H9 (cell line): Measurements from ENCODE around the gene CROCC. TPM values are rescaled to one million over a fixed set of nuclear protein-coding genes. Genes with fewer than 3 reads are reported as not detected.

Experiments
- DNase-seq: peaks from one replicate; pipeline ENCODE4 v3.0.0-alpha.2; 2017
- H2AFZ ChIP-seq: one replicate; pipeline ENCODE4 v1.6.1; 2013; ENCODE audit warnings: mild to moderate bottlenecking, low read length, control low read depth, moderate library complexity
- H2AK5ac ChIP-seq: 2 replicates; pipeline ENCODE4 v1.6.1; 2013; ENCODE audit warnings: low read length, control low read depth, mixed read lengths; ENCODE audit not compliant: insufficient read length
- H2BK120ac ChIP-seq: one replicate; pipeline ENCODE4 v1.6.1; 2013; ENCODE audit warnings: low read depth, mild to moderate bottlenecking, low read length, control low read depth, inconsistent platforms; ENCODE audit not compliant: poor library complexity, severe bottlenecking
- H2BK12ac ChIP-seq: 2 replicates; pipeline ENCODE4 v1.6.1; 2013; ENCODE audit warnings: low read length, control low read depth, mixed read lengths, low read depth; ENCODE audit not compliant: insufficient read length
- H2BK15ac ChIP-seq: 2 replicates; pipeline ENCODE4 v1.6.1; 2013; ENCODE audit warnings: low read depth, low read length, control low read depth
- H2BK20ac ChIP-seq: one replicate; pipeline ENCODE4 v1.6.1; 2013; ENCODE audit warnings: low read depth, mild to moderate bottlenecking, low read length, control low read depth, inconsistent platforms; ENCODE audit not compliant: poor library complexity, severe bottlenecking
- H2BK5ac ChIP-seq: 2 replicates; pipeline ENCODE4 v1.6.1; 2013; ENCODE audit warnings: low read length, control low read depth, mixed read lengths; ENCODE audit not compliant: insufficient read length
- H3K14ac ChIP-seq: 2 replicates; pipeline ENCODE4 v1.6.1; 2013; ENCODE audit warnings: low read length, control low read depth; ENCODE audit not compliant: insufficient read depth
- H3K18ac ChIP-seq: 2 replicates; pipeline ENCODE4 v1.6.1; 2013; ENCODE audit warnings: low read depth, mild to moderate bottlenecking, mixed read lengths, low read length, control low read depth; ENCODE audit not compliant: insufficient read length
- H3K23ac ChIP-seq: 2 replicates; pipeline ENCODE4 v1.6.1; 2013; ENCODE audit warnings: low read length, control low read depth, mixed read lengths, low read depth; ENCODE audit not compliant: insufficient read length
- H3K23me2 ChIP-seq: 2 replicates; pipeline ENCODE4 v1.6.1; 2013; ENCODE audit warnings: low read depth, mild to moderate bottlenecking, mixed read lengths, low read length, control low read depth; ENCODE audit not compliant: insufficient read length, poor library complexity, severe bottlenecking
- H3K27ac ChIP-seq: 2 replicates; pipeline ENCODE4 v1.5.1; 2013; ENCODE audit warnings: low read length, control low read depth, mixed read lengths, low read depth; ENCODE audit not compliant: insufficient read length
- H3K27me3 ChIP-seq: 2 replicates; pipeline ENCODE4 v1.6.1; 2013; ENCODE audit warnings: low read length, control low read depth, inconsistent platforms; ENCODE audit not compliant: insufficient read depth
- H3K4ac ChIP-seq: 2 replicates; pipeline ENCODE4 v1.6.1; 2013; ENCODE audit warnings: low read depth, mild to moderate bottlenecking, control low read depth, inconsistent platforms, low read length, moderate library complexity
- H3K4me1 ChIP-seq: 2 replicates; pipeline ENCODE4 v1.6.1; 2013; ENCODE audit warnings: low read length, control low read depth, inconsistent platforms; ENCODE audit not compliant: insufficient read depth
- H3K4me2 ChIP-seq: 2 replicates; pipeline ENCODE4 v1.6.1; 2013; ENCODE audit warnings: low read length, control low read depth, mixed read lengths; ENCODE audit not compliant: insufficient read length, insufficient read depth
- H3K56ac ChIP-seq: 2 replicates; pipeline ENCODE4 v1.6.1; 2013; ENCODE audit warnings: low read depth, mild to moderate bottlenecking, mixed read lengths, low read length, control low read depth; ENCODE audit not compliant: insufficient read length
- H3K79me1 ChIP-seq: 2 replicates; pipeline ENCODE4 v1.6.1; 2013; ENCODE audit warnings: low read depth, mild to moderate bottlenecking, moderate library complexity, low read length, control low read depth, inconsistent platforms; ENCODE audit not compliant: insufficient read depth, poor library complexity, severe bottlenecking
- H3K79me2 ChIP-seq: 2 replicates; pipeline ENCODE4 v1.6.1; 2013; ENCODE audit warnings: low read length, control low read depth, inconsistent platforms; ENCODE audit not compliant: insufficient read depth
- H3K9ac ChIP-seq: 2 replicates; pipeline ENCODE4 v1.6.1; 2013; ENCODE audit warnings: low read length, control low read depth, mixed read lengths; ENCODE audit not compliant: insufficient read length; ENCODE audit errors: extremely low read depth
- H3K9me3 ChIP-seq: one replicate; pipeline ENCODE4 v1.6.1; 2013; ENCODE audit warnings: low read depth, low read length, inconsistent platforms; ENCODE audit not compliant: control insufficient read depth
- H3T11ph ChIP-seq: one replicate; pipeline ENCODE4 v1.6.1; 2013; ENCODE audit warnings: mild to moderate bottlenecking, low read length, control low read depth, inconsistent platforms
- H4K20me1 ChIP-seq: one replicate; pipeline ENCODE4 v1.6.1; 2013; ENCODE audit not compliant: control insufficient read depth, insufficient read length, insufficient read depth
- H4K5ac ChIP-seq: 2 replicates; pipeline ENCODE4 v1.6.1; 2013; ENCODE audit warnings: low read depth, mild to moderate bottlenecking, mixed read lengths, low read length, control low read depth; ENCODE audit not compliant: insufficient read length
- H4K8ac ChIP-seq: replicated peaks from 2 replicates; pipeline ENCODE4 v1.6.1; 2013; ENCODE audit warnings: low read length, control low read depth, mixed read lengths, low read depth; ENCODE audit not compliant: insufficient read length
- H4K91ac ChIP-seq: 2 replicates; pipeline ENCODE4 v1.6.1; 2013; ENCODE audit warnings: low read depth, mild to moderate bottlenecking, moderate library complexity, mixed read lengths, low read length, control low read depth; ENCODE audit not compliant: insufficient read length
- H3K27ac Mint-ChIP-seq, 3 experiments: 2 replicates in 2 of 3; 3 replicates in 1 of 3; pipeline ENCODE4 v1.8.0; 2020 to 2021; ENCODE audit warnings: mixed read lengths in 3 of 3, mild to moderate bottlenecking in 1 of 3, moderate library complexity in 1 of 3
- H3K27me3 Mint-ChIP-seq: 2 replicates; pipeline ENCODE4 v1.8.0; 2021; ENCODE audit warnings: low read depth, mild to moderate bottlenecking, moderate library complexity, mixed read lengths
- H3K36me3 Mint-ChIP-seq, 3 experiments: 2 replicates in 2 of 3; 3 replicates in 1 of 3; pipeline ENCODE4 v1.8.0; 2020 to 2021; ENCODE audit warnings: low read depth in 3 of 3, mixed read lengths in 3 of 3; ENCODE audit not compliant: insufficient read depth in 1 of 3
- H3K4me1 Mint-ChIP-seq, 2 experiments: 2 replicates each; pipeline ENCODE4 v1.8.0; 2020; ENCODE audit warnings: mixed read lengths in 2 of 2
- H3K4me3 Mint-ChIP-seq, 2 experiments: 2 replicates in 1 of 2; 3 replicates in 1 of 2; pipeline ENCODE4 v1.8.0; 2020 to 2021; ENCODE audit warnings: mild to moderate bottlenecking in 2 of 2, mixed read lengths in 2 of 2, moderate library complexity in 1 of 2
- H3K9me3 Mint-ChIP-seq, 2 experiments: 2 replicates in 1 of 2; 3 replicates in 1 of 2; pipeline ENCODE4 v1.8.0; 2020; ENCODE audit warnings: mild to moderate bottlenecking in 2 of 2, mixed read lengths in 2 of 2, moderate library complexity in 1 of 2
- WGBS: extraction: QIAGEN DNeasy Blood & Tissue Kit; methylation state at CpG from one replicate; pipeline ENCODE4 v1.1.7; 2013; ENCODE audit warnings: missing lambda C conversion rate, low lambda C conversion rate, mixed read lengths; ENCODE audit not compliant: insufficient read length; ENCODE audit errors: extremely low coverage; 5-methylcytosine and 5-hydroxymethylcytosine counted together
- total RNA-seq: library from RNA; stranded (reverse); gene quantifications from 2 replicates; pipeline ENCODE4 v1.2.1, GENCODE V29; 2021
- TF ChIP-seq, protein P1 (sequence below): fragments of 200-600 bp; sonication (generic); conservative IDR thresholded peaks from 3 replicates; pipeline ENCODE4 v1.8.0; 2021; ENCODE audit warnings: antibody characterized with exemption, mild to moderate bottlenecking

The CROCC gene
- total RNA-seq, 1 experiment from 2014 or later, result 40.7 TPM

DNA sequence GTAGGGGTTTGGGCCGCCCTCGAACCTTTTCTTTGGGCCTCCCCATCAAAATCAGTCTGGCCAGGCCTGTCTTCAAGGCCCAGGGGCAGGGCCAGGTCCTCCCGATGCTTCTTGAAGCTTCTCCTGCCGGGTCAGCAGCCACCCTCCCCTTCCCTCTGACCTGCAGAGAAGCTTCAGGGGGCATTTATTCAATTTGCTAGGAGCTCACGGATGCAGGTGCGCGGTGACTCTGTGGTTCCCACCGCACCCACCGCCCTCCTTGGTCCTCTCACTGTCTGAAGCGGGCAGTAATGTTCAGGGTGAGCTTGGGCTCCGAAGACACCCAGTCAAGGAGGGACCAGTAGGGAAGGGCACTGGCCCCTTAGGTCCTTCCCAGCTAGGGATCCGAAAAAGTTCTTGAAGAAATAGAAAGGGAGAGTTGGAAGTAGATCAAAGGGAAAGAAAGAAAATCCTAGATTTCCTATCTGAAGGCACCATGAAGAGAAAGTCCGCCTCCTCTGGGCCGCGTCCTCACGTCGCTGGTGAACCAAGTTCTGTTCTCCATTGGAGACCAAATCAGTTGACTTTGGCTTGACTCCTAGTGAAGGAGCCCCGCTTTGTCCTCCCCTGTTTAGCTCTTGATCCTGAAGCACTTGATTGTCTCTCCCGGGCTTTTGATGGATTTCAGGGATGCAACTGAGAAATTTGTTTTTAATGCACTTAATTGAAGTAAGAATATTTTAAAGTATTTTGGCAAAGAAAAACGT lies 34.7 kb upstream of the CROCC start:
- no peak overlapping the region for H3K4me3 Mint-ChIP-seq
- Histone ChIP-seq H2AFZ (no peak overlapping the region), H3K79me2 (no peaks in the 10 kb centered on the region), H3K23ac (no peak overlapping the region), H2AK5ac (no peak overlapping the region), H4K91ac (no peak overlapping the region), H4K8ac (no peak overlapping the region), H3K9me3 (no peaks in the 10 kb centered on the region), H3K27ac (no peak overlapping the region), H2BK120ac (no peak overlapping the region), H3K18ac (no peak overlapping the region), H2BK20ac (no peak overlapping the region), H3K4me2 (no peak overlapping the region), H3K4me1 (no peaks in the 10 kb centered on the region), H3K56ac (no peak overlapping the region), H3K4ac (no peak overlapping the region), H3K9ac (no peak overlapping the region), H2BK5ac (no peak overlapping the region), H2BK15ac (no peak overlapping the region), H2BK12ac (no peak overlapping the region), H3K14ac (no peak overlapping the region), H4K20me1 (no peaks in the 10 kb centered on the region), H3K79me1 (no peaks in the 10 kb centered on the region), H3K23me2 (no peaks in the 10 kb centered on the region), H4K5ac (no peak overlapping the region), H3T11ph (no peak overlapping the region), H3K27me3 (no peaks in the 10 kb centered on the region)
- WGBS, result no CpG with 5 or more reads among the region's 20 CpGs
- no peaks in the 10 kb centered on the region for H3K36me3 Mint-ChIP-seq
- TF ChIP-seq, protein P1, sequence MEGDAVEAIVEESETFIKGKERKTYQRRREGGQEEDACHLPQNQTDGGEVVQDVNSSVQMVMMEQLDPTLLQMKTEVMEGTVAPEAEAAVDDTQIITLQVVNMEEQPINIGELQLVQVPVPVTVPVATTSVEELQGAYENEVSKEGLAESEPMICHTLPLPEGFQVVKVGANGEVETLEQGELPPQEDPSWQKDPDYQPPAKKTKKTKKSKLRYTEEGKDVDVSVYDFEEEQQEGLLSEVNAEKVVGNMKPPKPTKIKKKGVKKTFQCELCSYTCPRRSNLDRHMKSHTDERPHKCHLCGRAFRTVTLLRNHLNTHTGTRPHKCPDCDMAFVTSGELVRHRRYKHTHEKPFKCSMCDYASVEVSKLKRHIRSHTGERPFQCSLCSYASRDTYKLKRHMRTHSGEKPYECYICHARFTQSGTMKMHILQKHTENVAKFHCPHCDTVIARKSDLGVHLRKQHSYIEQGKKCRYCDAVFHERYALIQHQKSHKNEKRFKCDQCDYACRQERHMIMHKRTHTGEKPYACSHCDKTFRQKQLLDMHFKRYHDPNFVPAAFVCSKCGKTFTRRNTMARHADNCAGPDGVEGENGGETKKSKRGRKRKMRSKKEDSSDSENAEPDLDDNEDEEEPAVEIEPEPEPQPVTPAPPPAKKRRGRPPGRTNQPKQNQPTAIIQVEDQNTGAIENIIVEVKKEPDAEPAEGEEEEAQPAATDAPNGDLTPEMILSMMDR, result no peak
- H3K27me3 Mint-ChIP-seq, result peaks cover 5% of the 10 kb centered on the region
- DNase-seq, result no peak
- H3K9me3 Mint-ChIP-seq, result no peaks in the 10 kb centered on the region
- H3K4me1 Mint-ChIP-seq, result peaks cover 15 to 20% of the 10 kb centered on the region in 2 experiments
- no peak overlapping the region for H3K27ac Mint-ChIP-seq
